H1 (cell line): ENCODE data around the gene CFAP210. TPM values are rescaled to one million over a fixed set of nuclear protein-coding genes. Genes with fewer than 3 reads are reported as not detected.

Experiments
- ATF2 ChIP-seq: IDR thresholded peaks from 2 replicates; pipeline ENCODE4 v1.6.1; 2012; ENCODE audit warnings: low read length, inconsistent platforms
- polyA plus RNA-seq, 7 experiments: library from polyadenylated mRNA; depleted of rRNA in 3 of 7; stranded (reverse) in 5 of 7; unstranded in 2 of 7; fragments of >200 nt in 5 of 7; fragments of 200-250 nt in 2 of 7; gene quantifications; 1 replicate in 5 of 7; 2 replicates in 1 of 7; 4 replicates in 1 of 7; pipeline versions ENCODE4 v1.2.1 to v1.2.3, GENCODE V29; 2011 to 2013; ENCODE audit warnings: missing spikeins in 2 of 7, mixed read lengths in 2 of 7
- total RNA-seq: library from RNA; stranded (reverse); fragmentation: NEBNext Ultra II Directional; extraction: Animal tissue kit (Norgen Biotek cat#: 25700); gene quantifications from 2 replicates; pipeline ENCODE4 v1.2.1, GENCODE V29; 2021

CFAP210 gene
- total and polyA plus RNA-seq, 2 of the 8 experiments (the other 6 are each of a cell fraction or from before 2014, with no cell fraction given) = 0.06 to 0.37 TPM

GRCh38 chr2:169683054-169683424 is 11.2 kb downstream of the CFAP210 start (continued):
- no peak for TF ChIP-seq ATF2
- TF ChIP-seq, all 59 proteins: peak for 0
